ENCODE results near the gene ABLIM1. TPM values are rescaled to one million over a fixed set of nuclear protein-coding genes. Genes with fewer than 3 reads are reported as not detected.

Gene ABLIM1
- total and polyA plus RNA-seq, 2 of the 4 experiments (the other 2 are of a cell fraction): 7.7 to 9.9 TPM

DNA sequence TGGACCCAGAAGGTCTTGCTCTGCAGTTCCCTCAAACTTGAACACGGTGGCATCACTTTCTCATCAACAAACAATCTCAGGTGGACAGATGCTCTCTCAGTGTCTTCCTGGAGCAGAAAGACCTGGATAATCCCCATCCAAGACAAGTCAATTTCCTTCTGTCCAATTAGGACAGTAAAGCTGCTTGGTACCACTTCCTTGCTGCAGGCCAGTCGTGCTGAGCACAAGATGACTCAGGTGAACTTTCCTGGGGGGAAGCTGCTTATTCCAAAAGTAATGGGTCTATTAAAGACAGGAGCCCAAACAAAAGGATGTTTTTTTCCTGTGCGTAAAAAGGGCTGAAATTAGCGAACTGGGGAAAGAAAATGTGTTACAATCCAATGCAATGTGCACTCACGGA, 146.2 kb downstream of the ABLIM1 start:
- DNase-seq (no peak), ATAC-seq (ENCODE audit: low read depth) (no peak)
- no peak overlapping the region for H3K9ac ChIP-seq (ENCODE audit: low read depth, low read length)
- no peaks in the 10 kb centered on the region for H3K9me3 ChIP-seq (ENCODE audit: control insufficient read depth, insufficient read depth, low read length)
- H4K8ac ChIP-seq (ENCODE audit: low read depth in 2 of 2, low read length in 2 of 2): no peak overlapping the region
- BruUV-seq (replicated peaks): no TSS peak
- H4K91ac ChIP-seq (ENCODE audit: insufficient read depth, low read depth, low read length): no peak overlapping the region
- H2BK20ac ChIP-seq (ENCODE audit: low read depth, low read length): no peak overlapping the region
- dilution Hi-C loops (cut with HindIII; ENCODE audit: low sequenced_read_pairs, unreplicated experiment) (no loop called here), intact Hi-C loops (cut with micrococcal nuclease) (no loop called here), in situ Hi-C loops (cut with MboI; ENCODE audit: low sequenced_read_pairs) (no loop called here)
- H3K18ac ChIP-seq (ENCODE audit: low read depth, low read length): no peak overlapping the region
- no peak overlapping the region for H3K4me3 ChIP-seq (ENCODE audit: insufficient read depth, low read depth, low read length)
- no peak overlapping the region for H2AK5ac ChIP-seq (ENCODE audit: low read depth, low read length)
- TF ChIP-seq NFE2L2 (IDR thresholded peaks at IDR 0.05; ENCODE audit: low read depth, low read length) (no peak), POLR2A (IDR thresholded peaks at IDR 0.05; ENCODE audit: low read depth, low read length) (no peak), FOS (IDR thresholded peaks at IDR 0.05; ENCODE audit: low read depth, low read length) (no peak), RFX5 (IDR thresholded peaks at IDR 0.05; ENCODE audit: low read depth, low read length) (no peak), RAD21 (IDR thresholded peaks at IDR 0.05; ENCODE audit: low read length) (no peak), BHLHE40 (IDR thresholded peaks at IDR 0.05; ENCODE audit: low read depth, low read length) (no peak), SMC3 (IDR thresholded peaks at IDR 0.05; ENCODE audit: low read depth, low read length) (no peak), MXI1 (IDR thresholded peaks at IDR 0.05; ENCODE audit: borderline replicate concordance, low read depth, low read length) (no peak), CHD1 (IDR thresholded peaks at IDR 0.05; ENCODE audit: low read depth, low read length) (no peak), MAFK (IDR thresholded peaks at IDR 0.05; ENCODE audit: low read depth, low read length) (no peak), RCOR1 (IDR thresholded peaks at IDR 0.05; ENCODE audit: insufficient replicate concordance, low read length) (no peak), MAZ (IDR thresholded peaks at IDR 0.05; ENCODE audit: borderline replicate concordance, low read depth, low read length) (no peak), CEBPB (IDR thresholded peaks at IDR 0.05; ENCODE audit: low read depth, low read length) (no peak)
- TF ChIP-seq, protein P1, sequence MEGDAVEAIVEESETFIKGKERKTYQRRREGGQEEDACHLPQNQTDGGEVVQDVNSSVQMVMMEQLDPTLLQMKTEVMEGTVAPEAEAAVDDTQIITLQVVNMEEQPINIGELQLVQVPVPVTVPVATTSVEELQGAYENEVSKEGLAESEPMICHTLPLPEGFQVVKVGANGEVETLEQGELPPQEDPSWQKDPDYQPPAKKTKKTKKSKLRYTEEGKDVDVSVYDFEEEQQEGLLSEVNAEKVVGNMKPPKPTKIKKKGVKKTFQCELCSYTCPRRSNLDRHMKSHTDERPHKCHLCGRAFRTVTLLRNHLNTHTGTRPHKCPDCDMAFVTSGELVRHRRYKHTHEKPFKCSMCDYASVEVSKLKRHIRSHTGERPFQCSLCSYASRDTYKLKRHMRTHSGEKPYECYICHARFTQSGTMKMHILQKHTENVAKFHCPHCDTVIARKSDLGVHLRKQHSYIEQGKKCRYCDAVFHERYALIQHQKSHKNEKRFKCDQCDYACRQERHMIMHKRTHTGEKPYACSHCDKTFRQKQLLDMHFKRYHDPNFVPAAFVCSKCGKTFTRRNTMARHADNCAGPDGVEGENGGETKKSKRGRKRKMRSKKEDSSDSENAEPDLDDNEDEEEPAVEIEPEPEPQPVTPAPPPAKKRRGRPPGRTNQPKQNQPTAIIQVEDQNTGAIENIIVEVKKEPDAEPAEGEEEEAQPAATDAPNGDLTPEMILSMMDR (conservative IDR thresholded peaks at IDR 0.05; ENCODE audit: low read depth, low read length): no peak
- TF ChIP-seq, protein P2, sequence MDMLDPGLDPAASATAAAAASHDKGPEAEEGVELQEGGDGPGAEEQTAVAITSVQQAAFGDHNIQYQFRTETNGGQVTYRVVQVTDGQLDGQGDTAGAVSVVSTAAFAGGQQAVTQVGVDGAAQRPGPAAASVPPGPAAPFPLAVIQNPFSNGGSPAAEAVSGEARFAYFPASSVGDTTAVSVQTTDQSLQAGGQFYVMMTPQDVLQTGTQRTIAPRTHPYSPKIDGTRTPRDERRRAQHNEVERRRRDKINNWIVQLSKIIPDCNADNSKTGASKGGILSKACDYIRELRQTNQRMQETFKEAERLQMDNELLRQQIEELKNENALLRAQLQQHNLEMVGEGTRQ (IDR thresholded peaks at IDR 0.05; ENCODE audit: low read depth, low read length): no peak
- TF ChIP-seq, protein P3, sequence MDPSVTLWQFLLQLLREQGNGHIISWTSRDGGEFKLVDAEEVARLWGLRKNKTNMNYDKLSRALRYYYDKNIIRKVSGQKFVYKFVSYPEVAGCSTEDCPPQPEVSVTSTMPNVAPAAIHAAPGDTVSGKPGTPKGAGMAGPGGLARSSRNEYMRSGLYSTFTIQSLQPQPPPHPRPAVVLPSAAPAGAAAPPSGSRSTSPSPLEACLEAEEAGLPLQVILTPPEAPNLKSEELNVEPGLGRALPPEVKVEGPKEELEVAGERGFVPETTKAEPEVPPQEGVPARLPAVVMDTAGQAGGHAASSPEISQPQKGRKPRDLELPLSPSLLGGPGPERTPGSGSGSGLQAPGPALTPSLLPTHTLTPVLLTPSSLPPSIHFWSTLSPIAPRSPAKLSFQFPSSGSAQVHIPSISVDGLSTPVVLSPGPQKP (IDR thresholded peaks at IDR 0.05; ENCODE audit: borderline replicate concordance, low read depth, low read length): no peak
- H2AK9ac ChIP-seq (replicated peaks; ENCODE audit: low read depth, low read length, poor library complexity): no peak overlapping the region
- peaks cover 38% of the 10 kb centered on the region for H3K27me3 ChIP-seq (ENCODE audit: control insufficient read depth, insufficient read depth, low read length)
- H3K4ac ChIP-seq (ENCODE audit: low read depth, low read length): no peak overlapping the region
- H2BK15ac ChIP-seq (ENCODE audit: low read depth, low read length): no peak overlapping the region
- WGBS, 2 experiments (ENCODE audit: extremely low coverage in 2 of 2, insufficient read length in 1 of 2): 89% methylated on average over 4 of the region's 5 CpGs; no CpG with 5 or more reads in 1 of the 2 experiments
- no peaks in the 10 kb centered on the region for H3K36me3 ChIP-seq (ENCODE audit: control insufficient read depth, insufficient read depth, low read length)
- H3K27ac ChIP-seq (ENCODE audit: insufficient read depth, low read length): no peak overlapping the region
- H4K5ac ChIP-seq (ENCODE audit: low read depth, low read length): no peak overlapping the region
- no peak overlapping the region for H3K56ac ChIP-seq (ENCODE audit: extremely low read depth, insufficient read depth, low read length)
- ChIA-PET CTCF (no interaction called here), POLR2A (ENCODE audit: unreplicated experiment) (no interaction called here)
- H4K20me1 ChIP-seq (ENCODE audit: insufficient read depth, low read length): no peaks in the 10 kb centered on the region
- no peak overlapping the region for H2AFZ ChIP-seq (replicated peaks; ENCODE audit: low read length, poor library complexity)
- no peak overlapping the region for H3K23ac ChIP-seq (ENCODE audit: low read depth, low read length)
- H3K14ac ChIP-seq (replicated peaks; ENCODE audit: low read depth, low read length): no peak overlapping the region
- peaks cover 8% of the 10 kb centered on the region; the same call in 1 of the 2 replicates for H3K9me1 ChIP-seq (ENCODE audit: insufficient read depth, low read length)
- no peak overlapping the region for H2BK120ac ChIP-seq (ENCODE audit: low read depth, low read length)
- H3K79me1 ChIP-seq (ENCODE audit: low read depth in 1 of 2, low read length in 2 of 2): no peaks in the 10 kb centered on the region
- H2BK5ac ChIP-seq (ENCODE audit: low read depth, low read length, poor library complexity, severe bottlenecking): no peak overlapping the region
- no peak overlapping the region for H3K4me2 ChIP-seq (ENCODE audit: low read depth, low read length)
- no peaks in the 10 kb centered on the region for H3K4me1 ChIP-seq (ENCODE audit: control insufficient read depth, insufficient read depth, low read length)

Data from IMR-90 (cell line).